HG02678 (cell line): Measurements from ENCODE around the gene COMP.
"Not testable (repeated sequence)": the region's sequence is repeated elsewhere in the genome, so short reads cannot be mapped to it uniquely, and the experiment has no call there.

Experiments used
- ATAC-seq: cut with Tn5 transposase; IDR thresholded peaks from one replicate; pipeline ENCODE4 v1.9.1; 2021; ENCODE audit warnings: mild to moderate bottlenecking, moderate library complexity; ENCODE audit not compliant: unreplicated experiment

Gene COMP

GRCh38 chr19:18790566-18791314 is at the start of gene COMP:
COMP (minus strand) TSS chr19:18791305; CDS start chr19:18791269, 36 bp downstream.
- ATAC-seq: no peak

GRCh38 chr19:18840288-18841267 is 49.5 kb upstream of the COMP start:
- ATAC-seq: no peak

- ATAC-seq: no peak
Observed at GRCh38 chr19:18839465-18840287, 48.6 kb upstream of the COMP start.

GRCh38 chr19:18834644-18834984 is 43.5 kb upstream of the COMP start:
- no peak for ATAC-seq

GRCh38 chr19:18833849-18834643 is 42.9 kb upstream of the COMP start:
- no peak for ATAC-seq

- no peak for ATAC-seq
Observed at GRCh38 chr19:18833141-18833476, 42.0 kb upstream of the COMP start.

- peak; percentile 21 for ATAC-seq
Observed at GRCh38 chr19:18832306-18833140, 41.4 kb upstream of the COMP start.

GRCh38 chr19:18831524-18832305 is 40.6 kb upstream of the COMP start, which contains the start of gene UPF1:
UPF1 (plus strand) TSS chr19:18831959; CDS start chr19:18832210, 251 bp downstream.
- ATAC-seq: peak; percentile 85

- ATAC-seq: no peak
Observed at GRCh38 chr19:18830488-18830887, 39.4 kb upstream of the COMP start.

- no peak for ATAC-seq
Observed at GRCh38 chr19:18828786-18829185, 37.7 kb upstream of the COMP start.

- ATAC-seq: no peak
Observed at GRCh38 chr19:18817574-18817973, 26.5 kb upstream of the COMP start.

GRCh38 chr19:18816645-18817044 is 25.5 kb upstream of the COMP start:
- ATAC-seq: not testable (repeated sequence)

GRCh38 chr19:18815673-18816072 is 24.6 kb upstream of the COMP start:
- no peak for ATAC-seq

- no peak for ATAC-seq
Observed at GRCh38 chr19:18814063-18814462, 23.0 kb upstream of the COMP start.

GRCh38 chr19:18811638-18812037 is 20.5 kb upstream of the COMP start:
- ATAC-seq: not testable (repeated sequence)

GRCh38 chr19:18809149-18809868 is 18.2 kb upstream of the COMP start:
- no peak for ATAC-seq

- ATAC-seq: no peak
Observed at GRCh38 chr19:18807861-18808331, 16.8 kb upstream of the COMP start.

- ATAC-seq: no peak
Observed at GRCh38 chr19:18804643-18805042, 13.5 kb upstream of the COMP start.
